ENCODE measurements around the gene RIMKLB.

DNA sequence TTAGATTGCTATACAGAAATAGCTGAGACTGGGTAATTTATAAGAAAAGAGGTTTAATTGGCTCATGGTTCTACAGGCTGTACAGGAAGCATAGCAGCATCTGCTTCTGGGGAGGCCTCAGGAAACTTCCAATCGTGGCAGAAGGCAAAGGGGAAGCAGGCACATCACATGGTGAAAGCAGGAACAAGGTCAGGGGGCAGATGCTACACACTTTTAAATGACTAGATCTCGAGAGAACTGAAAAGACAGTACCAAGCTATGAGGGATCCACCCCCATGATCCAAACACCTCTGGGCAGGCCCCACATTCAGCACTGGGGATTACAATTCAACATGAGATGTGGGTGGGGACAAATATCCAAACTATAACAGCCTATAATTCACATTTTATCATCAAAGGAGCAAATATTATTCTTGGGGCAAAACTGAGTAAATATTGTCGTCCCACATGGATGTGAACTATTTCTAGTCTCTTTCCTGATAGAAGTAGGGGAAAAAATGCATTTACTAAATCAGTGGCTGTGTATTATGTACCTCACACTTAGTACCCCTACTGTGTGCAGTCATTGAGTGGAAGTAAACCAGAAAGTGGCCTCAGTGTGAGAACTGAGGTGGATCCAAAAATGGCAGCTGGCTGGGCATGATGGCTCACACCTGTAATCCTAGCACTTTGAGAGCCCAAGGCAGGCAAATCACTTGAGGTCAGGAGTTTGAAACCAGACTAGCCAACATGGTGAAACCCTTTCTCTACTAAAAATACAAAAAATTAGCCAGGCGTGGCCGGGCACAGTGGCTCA, 99.2 kb downstream of the RIMKLB start:
- TF ChIP-seq, protein P1, sequence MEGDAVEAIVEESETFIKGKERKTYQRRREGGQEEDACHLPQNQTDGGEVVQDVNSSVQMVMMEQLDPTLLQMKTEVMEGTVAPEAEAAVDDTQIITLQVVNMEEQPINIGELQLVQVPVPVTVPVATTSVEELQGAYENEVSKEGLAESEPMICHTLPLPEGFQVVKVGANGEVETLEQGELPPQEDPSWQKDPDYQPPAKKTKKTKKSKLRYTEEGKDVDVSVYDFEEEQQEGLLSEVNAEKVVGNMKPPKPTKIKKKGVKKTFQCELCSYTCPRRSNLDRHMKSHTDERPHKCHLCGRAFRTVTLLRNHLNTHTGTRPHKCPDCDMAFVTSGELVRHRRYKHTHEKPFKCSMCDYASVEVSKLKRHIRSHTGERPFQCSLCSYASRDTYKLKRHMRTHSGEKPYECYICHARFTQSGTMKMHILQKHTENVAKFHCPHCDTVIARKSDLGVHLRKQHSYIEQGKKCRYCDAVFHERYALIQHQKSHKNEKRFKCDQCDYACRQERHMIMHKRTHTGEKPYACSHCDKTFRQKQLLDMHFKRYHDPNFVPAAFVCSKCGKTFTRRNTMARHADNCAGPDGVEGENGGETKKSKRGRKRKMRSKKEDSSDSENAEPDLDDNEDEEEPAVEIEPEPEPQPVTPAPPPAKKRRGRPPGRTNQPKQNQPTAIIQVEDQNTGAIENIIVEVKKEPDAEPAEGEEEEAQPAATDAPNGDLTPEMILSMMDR (IDR thresholded peaks at IDR 0.05; ENCODE audit: insufficient read depth, low read length, poor library complexity, severe bottlenecking) = no peak
- no peak for TF ChIP-seq EZH2phosphoT487 (conservative IDR thresholded peaks at IDR 0.05; ENCODE audit: low read length)

Data from SU-DHL-6 (cell line).